Nucleus accumbens (tissue), 56 donors: Measurements from ENCODE around the gene MYO1F.
"Not testable (repeated sequence)": the region's sequence is repeated elsewhere in the genome, so short reads cannot be mapped to it uniquely, and the experiment has no call there.

ENCODE experiments used
- DNase-seq, 56 donors: peaks; one replicate each; lab custom pipeline; 2025; lab: John Stamatoyannopoulos, UW

The MYO1F gene

GRCh38 chr19:8600816-8601215 lies 23.6 kb upstream of the MYO1F start:
- no peak for DNase-seq

GRCh38 chr19:8600064-8600463 lies 22.8 kb upstream of the MYO1F start:
- no peak for DNase-seq

- no peak for DNase-seq
These were observed 18.9 kb upstream of the MYO1F start for GRCh38 chr19:8596168-8596567.

GRCh38 chr19:8595651-8596050 lies 18.4 kb upstream of the MYO1F start:
- DNase-seq, result no peak

GRCh38 chr19:8593931-8594330 lies 16.7 kb upstream of the MYO1F start:
- DNase-seq, result no peak

GRCh38 chr19:8592231-8593009 lies 15.2 kb upstream of the MYO1F start:
- DNase-seq, result peak in 54 of 56 donors; percentile 10 to 94 (median 76)

GRCh38 chr19:8589177-8589714 lies 12.0 kb upstream of the MYO1F start:
- DNase-seq, result no peak

- DNase-seq, result peak in 5 of 56 donors; percentile 4 to 33 (median 10)
These were observed 8.9 kb upstream of the MYO1F start for GRCh38 chr19:8585894-8586750.

GRCh38 chr19:8584965-8585893 lies 8.0 kb upstream of the MYO1F start:
- no peak for DNase-seq

GRCh38 chr19:8580710-8581281 lies 3.6 kb upstream of the MYO1F start:
- DNase-seq, result peak in 43 of 56 donors; percentile 9 to 76 (median 34)

- DNase-seq, result peak in 43 of 56 donors; percentile 4 to 84 (median 39)
These were observed 1.5 kb upstream of the MYO1F start for GRCh38 chr19:8578642-8579265.

GRCh38 chr19:8577741-8578140 lies 499 bp upstream of the MYO1F start:
- no peak for DNase-seq

GRCh38 chr19:8576273-8576993 lies 809 bp downstream of the MYO1F start:
- no peak for DNase-seq

- no peak for DNase-seq
These were observed 1.7 kb downstream of the MYO1F start for GRCh38 chr19:8575467-8575997.

- not testable (repeated sequence) for DNase-seq
These were observed 2.7 kb downstream of the MYO1F start for GRCh38 chr19:8574619-8574922.

- DNase-seq, result no peak
These were observed 3.9 kb downstream of the MYO1F start for GRCh38 chr19:8573316-8573715.

- peak in 23 of 56 donors; percentile 4 to 69 (median 24) for DNase-seq
These were observed 6.2 kb downstream of the MYO1F start for GRCh38 chr19:8571006-8571411.

- DNase-seq, result peak in 9 of 56 donors; percentile 5 to 30 (median 13)
These were observed 8.0 kb downstream of the MYO1F start for GRCh38 chr19:8569066-8569771.
